GM18858 (cell line): Measurements from ENCODE around the gene TNFRSF12A.
A peak's percentile ranks its signal among the peaks of the same experiment; 100 is the strongest.

Experiments
- ATAC-seq: cut with Tn5 transposase; IDR thresholded peaks from one replicate; pipeline ENCODE4 v1.9.1; 2021; ENCODE audit not compliant: unreplicated experiment

TNFRSF12A gene

DNA sequence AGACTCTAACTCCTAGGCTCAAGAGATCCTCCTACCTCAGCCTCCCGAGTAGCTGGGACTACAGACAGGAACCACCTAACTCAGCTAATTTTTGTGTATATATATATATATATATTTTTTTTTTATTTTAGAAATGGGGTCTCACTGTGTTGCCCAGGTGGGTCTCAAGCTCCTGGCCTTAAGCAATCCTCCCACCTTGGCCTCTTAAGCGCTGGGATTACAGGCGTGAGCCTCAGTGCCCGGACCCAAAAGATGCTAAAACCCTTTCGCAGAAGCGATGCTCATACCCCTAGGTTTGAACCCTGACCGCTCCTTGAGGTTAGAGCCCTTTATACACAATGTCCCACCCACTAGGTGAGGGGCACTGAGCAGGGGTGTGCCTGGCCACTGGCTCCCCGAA lies 9.7 kb upstream of the TNFRSF12A start:
- no peak for ATAC-seq

DNA sequence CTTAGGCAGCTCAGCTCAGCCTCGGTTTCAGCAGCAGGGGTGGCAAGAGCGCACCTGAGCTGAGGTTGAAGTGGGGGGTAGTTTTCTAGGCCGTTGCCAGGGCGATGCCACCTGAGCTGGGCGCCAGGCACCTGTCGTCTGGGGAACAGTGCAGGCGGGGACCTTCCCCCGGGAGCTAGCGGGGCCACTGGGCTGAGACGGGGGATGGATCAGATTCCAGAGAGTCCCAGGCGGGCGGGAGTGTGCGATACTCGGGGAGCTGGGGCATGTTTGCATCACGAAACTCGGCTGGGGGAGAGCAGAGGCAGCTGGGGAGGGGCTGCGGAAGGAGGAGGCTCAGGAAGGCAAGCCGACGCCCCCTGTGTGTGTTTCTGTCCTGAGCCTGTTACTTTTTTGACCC lies 7.9 kb upstream of the TNFRSF12A start:
- ATAC-seq, result no peak

DNA sequence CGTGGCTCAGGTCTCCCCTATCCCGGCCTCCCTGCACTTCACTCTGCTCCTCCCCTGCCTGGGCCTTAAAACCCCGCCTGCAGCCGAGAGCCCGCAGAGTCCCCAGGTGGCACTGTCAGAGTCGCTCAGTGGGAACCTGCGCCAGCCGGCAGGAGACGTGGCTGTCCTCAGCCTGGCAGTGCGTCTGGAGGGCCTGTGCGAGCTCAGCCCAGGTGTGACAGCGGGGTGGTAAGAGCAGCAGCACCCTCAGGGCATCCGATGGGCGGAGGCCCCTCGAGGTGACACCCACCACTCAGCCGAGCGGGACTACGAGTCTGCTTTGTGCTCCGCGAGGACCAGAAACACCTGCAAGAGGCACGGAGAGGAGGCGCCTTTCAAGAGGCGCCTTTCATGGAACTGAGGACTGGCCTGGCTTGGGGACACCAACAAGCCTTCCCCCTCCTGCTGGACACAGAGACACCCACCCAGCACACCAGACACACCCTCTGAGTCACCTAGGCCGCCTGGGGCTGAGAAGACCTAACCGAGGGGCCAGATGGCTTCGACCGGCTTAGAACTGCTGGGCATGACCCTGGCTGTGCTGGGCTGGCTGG lies 7.2 kb upstream of the TNFRSF12A start, which contains the start of gene CLDN9:
CLDN9 (plus strand) TSS at position 96 of the 593 bp plus-strand sequence; CDS start at position 536, 440 bp downstream.
- ATAC-seq, result no peak

DNA sequence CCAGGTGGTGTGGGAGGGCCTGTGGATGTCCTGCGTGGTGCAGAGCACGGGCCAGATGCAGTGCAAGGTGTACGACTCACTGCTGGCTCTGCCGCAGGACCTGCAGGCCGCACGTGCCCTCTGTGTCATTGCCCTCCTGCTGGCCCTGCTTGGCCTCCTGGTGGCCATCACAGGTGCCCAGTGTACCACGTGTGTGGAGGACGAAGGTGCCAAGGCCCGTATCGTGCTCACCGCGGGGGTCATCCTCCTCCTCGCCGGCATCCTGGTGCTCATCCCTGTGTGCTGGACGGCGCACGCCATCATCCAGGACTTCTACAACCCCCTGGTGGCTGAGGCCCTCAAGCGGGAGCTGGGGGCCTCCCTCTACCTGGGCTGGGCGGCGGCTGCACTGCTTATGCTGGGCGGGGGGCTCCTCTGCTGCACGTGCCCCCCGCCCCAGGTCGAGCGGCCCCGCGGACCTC lies 6.6 kb upstream of the TNFRSF12A start:
- ATAC-seq, result no peak

DNA sequence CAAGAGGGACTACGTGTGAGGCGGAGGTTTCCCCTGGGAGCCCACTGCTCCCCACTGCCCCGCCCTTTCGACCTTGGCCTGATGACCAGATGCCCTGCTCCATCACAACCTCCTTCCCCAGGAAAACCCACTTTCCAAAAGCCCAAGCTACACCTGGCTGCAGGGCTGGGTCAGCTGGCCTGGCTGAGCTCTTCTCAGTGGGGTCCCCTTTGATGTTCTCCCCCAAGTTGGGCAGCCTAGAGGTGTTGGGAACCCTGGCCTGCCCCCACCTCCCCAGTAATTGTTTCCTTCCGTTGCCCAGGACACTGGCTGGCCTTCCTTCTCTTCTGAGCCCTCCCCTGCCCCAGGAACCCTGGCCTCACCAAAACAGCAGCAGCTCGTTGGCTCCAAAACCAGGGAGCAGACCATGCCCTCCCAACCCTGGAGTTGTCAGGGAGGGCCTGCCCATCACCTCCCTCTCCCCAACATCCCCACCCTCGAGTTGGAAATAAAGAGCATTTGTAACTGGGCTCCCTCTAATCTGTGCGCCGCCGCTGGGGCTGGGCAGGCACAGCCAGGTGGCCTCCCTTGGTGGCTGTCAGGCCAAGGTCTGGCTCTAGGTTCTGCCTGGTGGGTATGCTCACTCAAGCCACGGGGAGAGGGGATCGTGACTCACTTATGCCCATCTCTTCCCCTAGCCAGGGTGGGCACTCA lies 6.0 kb upstream of the TNFRSF12A start:
- no peak for ATAC-seq

DNA sequence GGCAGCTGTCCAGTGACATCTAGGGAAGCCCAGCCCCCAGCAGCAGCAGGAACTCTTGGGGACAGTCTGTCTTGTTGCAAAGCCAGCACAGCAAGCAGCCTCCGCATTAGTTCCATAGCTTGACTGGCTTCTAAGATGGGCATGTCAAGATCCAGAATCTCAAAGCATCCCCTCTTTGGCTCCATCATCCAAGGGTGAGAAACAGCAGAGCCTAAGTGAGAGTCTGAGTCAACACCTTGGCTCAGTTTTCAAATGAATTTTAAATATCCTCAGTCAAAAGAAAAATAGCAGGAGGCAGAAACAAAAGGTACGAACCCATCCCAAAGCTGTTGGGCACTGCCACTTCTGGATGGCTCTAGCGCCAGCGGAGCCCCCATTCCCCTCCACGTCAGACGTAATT lies 5.2 kb upstream of the TNFRSF12A start:
- no peak for ATAC-seq

DNA sequence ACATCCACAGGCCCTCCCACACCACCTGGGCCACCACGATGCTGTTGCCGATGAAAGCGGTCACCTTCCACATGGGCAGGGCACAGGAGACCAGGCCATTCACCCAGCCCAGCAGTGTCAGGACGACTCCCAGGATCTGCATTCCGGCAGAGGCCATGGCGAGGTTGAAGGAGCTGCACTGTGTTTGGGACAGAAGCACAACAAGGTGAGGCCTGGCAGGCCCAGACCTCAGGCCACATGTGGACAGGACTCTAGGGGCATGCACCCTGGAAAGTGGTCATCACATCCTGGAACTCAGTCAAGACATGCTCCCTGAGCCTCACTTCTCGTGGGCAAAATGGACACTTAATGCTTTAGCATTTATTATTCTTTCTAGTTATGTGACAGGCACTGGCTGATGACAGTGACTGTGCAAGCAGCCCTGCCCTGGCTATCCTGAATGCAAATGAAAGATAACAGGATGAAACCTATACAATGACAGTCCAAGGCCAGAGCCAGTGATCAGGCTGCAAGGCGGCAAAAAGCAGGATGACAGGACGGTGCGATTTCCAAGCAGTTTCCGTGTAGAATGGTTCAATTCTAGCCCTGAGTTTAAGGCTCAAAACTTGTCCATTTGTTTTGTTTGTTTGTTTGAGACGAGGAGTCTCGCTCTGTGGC lies 4.2 kb upstream of the TNFRSF12A start:
- ATAC-seq, result no peak

DNA sequence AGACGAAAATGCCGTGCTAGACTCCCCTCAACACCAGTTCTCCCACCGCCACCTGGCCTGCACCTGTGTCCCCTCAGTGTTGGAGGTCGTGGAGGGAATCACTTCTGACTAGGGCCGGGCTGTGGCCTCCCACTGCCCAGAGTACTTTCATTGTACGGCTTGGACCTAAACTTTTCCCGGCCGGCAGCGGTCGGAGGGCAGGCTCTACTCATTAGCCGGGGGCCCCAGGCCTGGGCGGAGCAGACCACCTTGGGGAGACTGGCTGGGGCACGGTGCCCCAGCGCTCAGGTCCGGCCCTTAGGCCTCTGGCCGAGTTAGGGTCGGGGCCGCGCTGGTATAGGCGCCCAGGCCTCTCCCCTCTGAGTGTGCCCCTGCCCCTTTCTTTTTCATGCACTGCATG lies 2.8 kb upstream of the TNFRSF12A start:
- no peak for ATAC-seq

DNA sequence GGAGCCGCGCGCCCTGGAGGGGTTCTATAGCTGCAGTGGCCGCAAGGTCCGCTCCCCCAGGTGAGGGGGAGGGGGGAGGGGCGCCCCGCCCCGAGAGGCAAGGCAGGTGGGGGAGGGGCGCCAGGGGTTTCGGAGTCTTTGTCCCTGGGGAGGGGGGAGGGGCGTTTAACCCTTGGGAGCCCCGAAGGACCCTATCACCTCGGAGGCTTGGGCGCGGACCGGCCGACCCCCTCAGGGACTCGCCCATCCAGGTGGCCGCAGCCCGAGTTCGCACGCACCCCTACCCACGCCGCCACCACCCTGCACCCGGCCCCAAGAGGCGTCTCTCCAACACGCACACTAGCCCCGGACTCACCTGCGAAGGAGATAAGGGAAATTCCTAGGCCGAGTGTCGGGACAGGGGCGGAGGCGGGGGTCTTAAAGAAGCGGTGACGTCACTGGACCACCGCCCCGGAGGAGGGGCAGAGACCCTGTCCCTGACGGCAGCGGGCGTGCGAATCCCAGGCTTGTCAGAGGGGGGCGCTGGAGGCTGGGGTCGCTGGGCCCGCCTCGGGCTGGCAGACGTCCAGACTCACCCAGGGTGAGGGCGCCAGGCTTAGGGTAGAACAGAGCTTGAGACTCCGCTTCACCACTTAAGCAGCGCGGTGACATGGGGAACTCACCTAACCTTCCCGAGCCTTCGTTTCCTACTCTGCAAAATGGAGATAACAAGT lies 2.2 kb upstream of the TNFRSF12A start, which contains the start of gene CLDN6:
CLDN6 (minus strand) TSS at position 390 of the 713 bp plus-strand sequence. CDS start 2,162 bp downstream, outside the sequence.
- no peak for ATAC-seq

DNA sequence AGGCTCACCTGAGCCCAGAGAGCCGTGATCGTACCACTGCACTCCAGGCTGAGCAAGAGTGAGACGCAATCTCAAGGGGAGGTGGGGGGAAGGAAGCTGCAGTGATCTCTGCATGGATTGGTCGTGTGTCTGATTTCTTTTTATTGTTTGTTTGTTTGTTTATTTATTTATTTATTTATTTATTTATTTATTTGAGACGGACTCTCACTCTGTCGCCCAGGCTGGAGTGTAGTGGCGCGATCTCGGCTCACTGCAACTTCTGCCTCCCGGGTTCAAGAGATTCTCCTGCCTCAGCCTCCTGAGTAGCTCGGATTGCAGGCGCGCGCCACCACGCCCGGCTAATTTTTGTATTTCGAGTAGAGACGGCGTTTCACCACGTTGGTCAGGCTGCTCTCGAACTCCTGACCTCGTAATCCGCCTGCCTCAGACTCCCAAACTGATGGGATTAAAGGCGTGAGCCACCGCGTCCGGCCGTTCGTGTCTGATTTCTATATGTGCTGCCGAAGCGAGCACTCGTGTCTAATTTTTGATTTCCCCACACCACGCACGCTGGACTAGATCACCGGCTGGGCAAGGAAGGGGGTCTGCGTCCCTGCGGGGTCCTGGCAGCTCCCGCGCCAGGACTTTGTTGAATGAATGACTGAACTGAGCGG lies 448 bp upstream of the TNFRSF12A start:
- ATAC-seq, result no peak

DNA sequence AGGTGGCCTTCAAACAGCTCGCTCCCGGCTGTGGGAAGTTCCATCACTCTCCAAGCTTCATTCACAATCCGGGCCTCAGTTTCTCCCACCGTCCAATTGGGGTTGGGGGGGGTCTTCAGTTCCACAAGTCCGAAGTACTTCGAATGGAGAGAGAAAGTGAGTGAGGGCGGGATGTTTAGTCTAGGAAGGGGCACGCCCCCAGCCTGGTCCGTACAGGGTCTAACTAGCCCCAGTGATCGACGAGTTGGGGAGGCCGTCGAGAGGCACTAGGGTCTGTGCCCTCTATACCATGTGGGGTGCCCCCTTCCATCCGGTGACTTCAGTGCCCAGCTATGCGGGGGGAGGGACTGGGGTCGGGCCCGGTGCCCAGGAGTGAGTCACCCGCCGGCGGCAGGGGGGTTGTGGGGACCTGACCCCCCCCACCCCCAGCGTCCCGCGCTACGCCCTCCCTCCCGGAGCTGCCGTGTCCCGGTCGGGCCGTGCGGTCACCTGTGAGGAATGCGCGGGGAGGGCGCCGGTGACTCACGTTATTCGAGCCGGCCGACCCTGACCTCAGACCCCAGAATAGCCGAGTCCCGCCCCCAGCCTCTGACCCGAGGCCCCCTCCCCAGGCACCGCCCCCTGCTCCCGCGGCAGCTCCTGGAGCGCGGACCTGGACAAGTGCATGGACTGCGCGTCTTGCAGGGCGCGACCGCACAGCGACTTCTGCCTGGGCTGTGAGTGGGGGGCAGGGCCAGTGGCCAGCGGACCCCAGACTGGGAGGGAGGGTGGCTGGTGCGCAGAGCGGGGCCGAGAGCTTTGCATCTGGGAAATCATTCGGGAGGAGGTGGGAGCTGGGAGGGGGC lies 658 bp downstream of the TNFRSF12A start:
- no peak for ATAC-seq

DNA sequence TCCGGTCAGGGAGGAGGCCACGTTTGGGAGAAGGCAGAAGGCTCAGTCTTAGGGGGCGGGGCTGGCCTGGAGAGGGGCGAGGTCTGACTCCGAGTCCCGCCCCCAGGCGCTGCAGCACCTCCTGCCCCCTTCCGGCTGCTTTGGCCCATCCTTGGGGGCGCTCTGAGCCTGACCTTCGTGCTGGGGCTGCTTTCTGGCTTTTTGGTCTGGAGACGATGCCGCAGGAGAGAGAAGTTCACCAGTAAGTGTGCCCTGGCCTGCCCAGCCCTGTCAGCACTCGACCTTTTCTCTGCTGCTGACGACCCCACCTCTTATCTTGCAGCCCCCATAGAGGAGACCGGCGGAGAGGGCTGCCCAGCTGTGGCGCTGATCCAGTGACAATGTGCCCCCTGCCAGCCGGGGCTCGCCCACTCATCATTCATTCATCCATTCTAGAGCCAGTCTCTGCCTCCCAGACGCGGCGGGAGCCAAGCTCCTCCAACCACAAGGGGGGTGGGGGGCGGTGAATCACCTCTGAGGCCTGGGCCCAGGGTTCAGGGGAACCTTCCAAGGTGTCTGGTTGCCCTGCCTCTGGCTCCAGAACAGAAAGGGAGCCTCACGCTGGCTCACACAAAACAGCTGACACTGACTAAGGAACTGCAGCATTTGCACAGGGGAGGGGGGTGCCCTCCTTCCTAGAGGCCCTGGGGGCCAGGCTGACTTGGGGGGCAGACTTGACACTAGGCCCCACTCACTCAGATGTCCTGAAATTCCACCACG lies 1.5 kb downstream of the TNFRSF12A start:
- ATAC-seq, result no peak

DNA sequence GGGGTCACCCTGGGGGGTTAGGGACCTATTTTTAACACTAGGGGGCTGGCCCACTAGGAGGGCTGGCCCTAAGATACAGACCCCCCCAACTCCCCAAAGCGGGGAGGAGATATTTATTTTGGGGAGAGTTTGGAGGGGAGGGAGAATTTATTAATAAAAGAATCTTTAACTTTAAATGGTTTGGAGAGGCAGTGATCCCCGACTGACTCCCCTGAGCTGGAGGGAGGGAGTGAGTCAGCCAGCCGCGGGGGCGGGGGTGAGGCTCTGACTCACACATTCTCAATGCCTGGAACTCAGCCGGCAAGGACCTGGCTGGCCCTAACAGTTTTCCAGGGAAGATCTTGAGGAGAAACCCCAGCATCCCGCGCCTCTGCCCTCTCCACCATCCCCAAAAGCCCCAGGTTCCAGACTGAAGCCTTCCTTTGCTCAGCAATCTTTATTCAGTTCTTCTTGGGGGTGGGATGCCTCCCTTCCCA lies 2.1 kb downstream of the TNFRSF12A start:
- ATAC-seq, result no peak

DNA sequence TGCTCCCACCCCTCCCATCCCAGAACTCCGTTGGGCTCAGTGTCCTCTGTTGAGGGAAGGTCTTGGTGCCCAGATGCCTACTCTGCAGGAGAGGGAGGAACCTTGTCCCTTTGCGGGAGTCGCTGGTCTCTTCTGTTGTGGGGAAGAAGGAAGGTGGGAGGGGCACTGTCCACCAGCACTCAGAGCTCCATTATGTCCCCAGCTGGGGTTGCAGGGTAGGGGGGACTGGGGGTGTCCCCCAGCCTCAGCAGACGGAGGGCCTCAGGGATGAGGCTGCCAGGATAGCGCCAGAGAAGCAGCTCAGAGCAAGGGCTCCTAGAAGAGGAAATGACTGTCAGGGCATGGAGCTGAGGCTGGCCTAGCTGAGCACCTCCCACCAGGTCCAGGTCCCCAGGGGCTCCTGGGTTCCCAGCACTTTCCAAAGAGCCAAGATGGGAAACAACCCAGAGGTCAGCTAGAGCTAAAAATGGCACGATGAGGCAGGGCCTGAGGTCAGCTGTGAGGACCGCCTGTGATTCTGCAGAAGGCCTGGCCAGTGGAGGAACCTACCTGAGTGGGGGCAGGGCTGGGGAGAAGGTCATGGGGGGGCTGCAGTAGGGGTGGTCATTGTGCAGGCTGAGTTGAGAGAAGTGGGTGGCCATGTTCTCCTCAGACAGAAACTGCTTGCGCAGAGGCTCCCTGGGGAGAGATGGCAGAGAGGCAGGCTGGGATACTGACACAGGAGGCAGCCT lies 2.7 kb downstream of the TNFRSF12A start:
- no peak for ATAC-seq

DNA sequence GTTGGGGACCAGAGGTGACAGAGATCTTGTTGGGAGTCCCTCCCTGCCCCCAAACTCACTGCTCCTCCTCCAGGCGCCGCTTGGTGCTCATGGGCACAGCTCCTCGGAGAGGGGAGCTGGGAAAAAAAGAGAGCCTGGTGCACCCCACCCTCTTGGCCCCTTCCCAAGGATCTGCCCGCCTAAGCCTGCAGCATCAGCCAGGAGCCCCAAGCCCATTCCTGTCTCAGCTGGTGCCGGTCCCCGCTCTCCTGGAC lies 3.2 kb downstream of the TNFRSF12A start:
- no peak for ATAC-seq

DNA sequence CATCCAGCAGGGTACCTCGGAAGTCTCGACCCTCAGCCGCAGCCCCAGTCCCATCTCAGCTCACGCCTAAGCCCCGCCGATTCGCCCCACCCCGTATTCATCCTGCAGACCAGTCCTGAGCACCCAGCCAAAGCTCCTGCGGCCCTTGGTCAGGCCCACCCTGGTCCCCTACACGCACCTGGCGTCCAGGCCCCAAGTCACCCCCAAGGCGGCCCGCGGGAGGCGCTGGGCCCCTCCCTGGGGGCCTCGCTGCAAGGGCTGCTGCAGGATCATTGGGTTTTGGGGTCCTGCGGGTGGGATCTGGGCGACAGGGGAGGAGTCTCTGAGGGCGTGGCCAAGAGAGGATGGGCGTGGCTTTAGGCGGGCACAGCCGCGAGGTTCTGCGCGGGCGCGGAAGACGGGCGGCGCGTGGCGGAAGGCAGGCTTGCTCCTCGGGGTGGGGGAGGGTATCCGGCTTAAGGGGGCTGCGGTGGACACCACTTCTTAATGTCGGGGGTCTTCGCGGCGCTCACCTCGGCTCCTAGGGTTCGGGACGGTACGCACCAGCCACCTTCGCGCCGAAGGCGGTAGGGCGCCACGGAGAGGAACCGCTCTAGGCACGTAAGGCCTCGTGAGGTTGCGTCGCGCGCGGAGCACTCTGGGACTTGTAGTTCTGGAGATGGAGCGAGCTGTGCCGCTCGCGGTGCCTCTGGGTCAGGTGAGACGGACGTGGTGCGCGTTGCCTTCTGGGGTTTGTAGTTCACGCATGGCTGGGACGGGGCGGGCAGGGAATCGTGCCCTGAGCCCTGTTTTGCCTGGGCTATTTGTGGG lies 3.7 kb downstream of the TNFRSF12A start, which contains the start of the genes HCFC1R1 and THOC6:
HCFC1R1 (minus strand) TSS at position 274 of the 810 bp plus-strand sequence; CDS start at position 273, 1 bp downstream.
THOC6 (plus strand) TSS at position 367 of the 810 bp plus-strand sequence; CDS start at position 659, 292 bp downstream.
- ATAC-seq, result peak; percentile 76
